GM18505 (cell line): Measurements from ENCODE around the gene DDX31.

Experiments used
- ATAC-seq: cut with Tn5 transposase; IDR thresholded peaks from one replicate; pipeline ENCODE4 v1.9.1; 2021; ENCODE audit not compliant: unreplicated experiment
- POLR2A ChIP-seq: IDR thresholded peaks from 4 replicates; pipeline ENCODE4 v1.6.1; 2011; ENCODE audit warnings: borderline replicate concordance; ENCODE audit not compliant: insufficient read depth, insufficient read length; ENCODE audit errors: extremely low read depth

Gene DDX31

DNA sequence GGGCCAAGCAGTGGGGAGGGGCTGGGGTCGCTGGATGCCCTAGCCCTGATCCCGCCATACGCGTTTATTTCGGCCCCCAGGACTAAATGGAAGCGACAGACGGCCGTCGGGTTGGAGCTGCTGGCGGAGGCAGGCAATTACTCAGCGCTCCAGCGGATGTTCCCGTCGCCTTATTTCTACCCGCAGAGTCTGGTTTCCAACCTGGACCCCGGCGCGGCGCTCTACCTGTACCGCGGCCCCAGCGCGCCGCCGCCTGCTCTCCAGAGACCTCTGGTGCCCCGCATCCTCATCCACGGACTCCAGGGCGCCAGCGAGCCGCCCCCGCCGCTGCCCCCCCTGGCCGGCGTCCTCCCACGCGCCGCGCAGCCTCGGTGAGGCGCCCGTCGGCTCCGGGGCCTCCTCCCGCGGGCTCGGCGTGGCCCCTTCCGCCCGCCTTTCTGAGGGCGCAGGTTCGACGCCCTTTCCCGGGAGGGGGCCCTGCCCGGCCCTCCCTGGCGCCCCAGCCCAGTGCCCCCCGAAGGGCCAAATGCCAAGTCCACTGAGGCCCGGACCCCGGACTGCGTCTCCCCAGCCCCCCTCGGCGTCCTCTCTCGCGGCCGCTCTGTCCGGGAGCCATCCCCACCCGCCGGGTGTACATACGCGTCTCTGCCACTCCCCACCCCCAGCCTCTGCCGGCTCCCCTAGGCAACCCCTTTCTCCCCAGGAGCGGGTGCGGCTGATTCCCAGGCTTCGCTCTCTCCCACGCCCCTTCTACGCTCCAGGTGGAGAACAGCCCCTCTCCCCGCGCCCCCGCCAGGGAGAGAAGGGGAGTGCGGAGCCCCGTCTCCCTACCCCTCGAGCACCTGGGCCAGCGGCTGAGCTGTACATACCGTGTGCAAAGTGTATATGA is 80.4 kb downstream of the DDX31 start:
- ATAC-seq: no peak

DNA sequence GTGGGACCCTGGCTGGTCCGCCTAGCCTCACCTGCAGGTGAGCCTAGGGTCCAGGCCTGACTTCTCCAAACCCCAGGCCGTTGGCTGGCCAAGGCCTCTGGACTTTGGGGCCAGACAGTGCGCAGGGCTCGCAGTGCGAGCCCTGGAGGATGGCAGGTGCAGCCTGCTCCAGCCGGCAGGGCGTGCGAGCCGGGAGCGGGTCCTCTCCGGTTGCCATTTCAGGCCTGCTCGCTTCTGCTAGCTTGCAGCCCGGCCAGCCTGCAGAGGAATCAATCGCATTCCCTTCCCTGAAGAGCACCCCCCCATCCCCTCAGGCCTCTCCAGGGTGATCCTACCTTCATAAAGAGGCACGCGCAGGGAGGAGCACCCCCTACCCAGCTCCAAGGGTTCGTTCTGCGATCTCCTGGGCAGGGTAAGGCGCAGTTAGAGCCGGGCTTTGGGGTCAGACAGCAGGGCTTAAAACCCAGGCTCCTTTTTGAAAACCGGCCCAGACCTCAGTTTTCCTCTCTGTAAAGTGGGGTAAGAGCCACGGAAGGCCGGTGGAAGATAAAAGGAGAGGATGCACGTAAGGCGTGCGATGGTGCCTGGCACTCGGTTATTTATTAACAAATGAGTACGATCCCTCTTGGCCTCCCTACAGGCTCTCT is 81.2 kb downstream of the DDX31 start:
- no peak for ATAC-seq
- no peak for TF ChIP-seq POLR2A

More for the DNA sequence above, 80.4 kb downstream of the DDX31 start:
- no peak for TF ChIP-seq POLR2A

DNA sequence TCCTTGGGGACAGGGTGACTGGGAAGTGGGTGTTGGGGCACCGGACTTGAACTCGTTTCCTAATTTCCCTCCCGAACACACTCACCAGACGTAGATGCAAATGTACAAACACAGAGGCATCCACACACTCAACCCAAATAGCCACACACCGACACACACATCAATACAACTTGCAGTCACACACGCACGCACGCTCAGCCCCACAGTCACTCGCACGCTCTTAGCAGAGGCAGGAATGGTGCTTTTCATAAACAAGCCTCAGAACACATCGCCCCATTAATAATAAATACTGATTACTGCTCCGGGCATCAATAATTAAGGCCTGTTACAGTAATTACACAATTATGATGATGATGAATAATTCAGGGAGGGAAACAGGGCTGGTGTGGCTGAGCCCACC is 81.7 kb downstream of the DDX31 start:
- no peak for ATAC-seq
- no peak for TF ChIP-seq POLR2A

DNA sequence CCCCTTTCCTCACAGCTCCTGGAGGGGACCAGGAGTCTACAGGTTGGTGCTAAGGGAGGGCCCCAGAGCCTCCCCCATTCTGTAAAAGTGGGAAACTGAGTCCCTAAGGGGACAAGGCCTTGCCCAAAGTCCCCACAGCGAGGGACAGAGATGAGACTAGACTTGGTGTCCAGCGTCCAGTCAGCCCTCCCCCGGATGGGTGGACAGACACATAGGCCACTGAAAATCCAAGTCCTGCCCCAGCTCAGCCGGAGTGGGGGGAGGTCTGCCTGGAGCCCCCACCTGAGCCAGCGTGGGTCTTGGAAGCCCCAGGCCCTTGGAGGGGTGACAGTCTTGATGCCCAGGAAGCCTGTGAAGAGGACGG is 82.2 kb downstream of the DDX31 start:
- ATAC-seq: no peak
- no peak for TF ChIP-seq POLR2A

DNA sequence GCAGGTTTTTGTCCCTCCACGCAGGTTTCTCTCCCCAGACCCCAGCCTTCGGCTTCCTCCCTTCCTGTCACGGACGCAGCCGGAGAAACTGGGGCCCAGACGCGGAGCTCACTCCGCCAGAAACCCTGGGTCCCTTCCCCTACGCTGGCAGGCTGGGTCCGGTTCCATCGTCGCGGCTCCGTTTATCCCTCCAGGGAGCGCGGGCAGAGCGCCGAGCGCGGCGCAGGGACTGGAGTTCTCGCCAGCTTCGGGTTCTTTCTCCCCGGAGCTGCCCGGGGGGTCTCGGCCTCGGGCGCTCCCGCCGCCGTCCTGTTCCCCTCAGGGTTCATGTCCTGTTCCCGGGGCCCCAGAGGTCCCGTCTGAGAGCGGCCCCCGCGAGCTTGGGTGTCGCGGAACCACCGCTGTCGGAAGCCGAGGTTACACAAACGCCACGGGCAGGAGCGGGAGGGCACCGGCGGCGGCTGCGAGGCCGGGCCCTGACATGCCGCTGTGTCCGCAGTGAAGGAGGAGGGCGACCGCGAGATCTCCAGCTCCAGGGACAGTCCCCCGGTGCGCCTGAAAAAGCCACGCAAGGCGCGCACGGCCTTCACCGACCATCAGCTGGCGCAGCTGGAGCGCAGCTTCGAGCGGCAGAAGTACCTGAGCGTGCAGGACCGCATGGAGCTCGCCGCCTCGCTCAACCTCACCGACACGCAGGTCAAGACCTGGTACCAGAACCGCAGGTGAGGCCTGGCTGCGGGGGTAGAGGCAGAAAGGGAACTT is 82.8 kb downstream of the DDX31 start:
- ATAC-seq: no peak
- TF ChIP-seq POLR2A: no peak

DNA sequence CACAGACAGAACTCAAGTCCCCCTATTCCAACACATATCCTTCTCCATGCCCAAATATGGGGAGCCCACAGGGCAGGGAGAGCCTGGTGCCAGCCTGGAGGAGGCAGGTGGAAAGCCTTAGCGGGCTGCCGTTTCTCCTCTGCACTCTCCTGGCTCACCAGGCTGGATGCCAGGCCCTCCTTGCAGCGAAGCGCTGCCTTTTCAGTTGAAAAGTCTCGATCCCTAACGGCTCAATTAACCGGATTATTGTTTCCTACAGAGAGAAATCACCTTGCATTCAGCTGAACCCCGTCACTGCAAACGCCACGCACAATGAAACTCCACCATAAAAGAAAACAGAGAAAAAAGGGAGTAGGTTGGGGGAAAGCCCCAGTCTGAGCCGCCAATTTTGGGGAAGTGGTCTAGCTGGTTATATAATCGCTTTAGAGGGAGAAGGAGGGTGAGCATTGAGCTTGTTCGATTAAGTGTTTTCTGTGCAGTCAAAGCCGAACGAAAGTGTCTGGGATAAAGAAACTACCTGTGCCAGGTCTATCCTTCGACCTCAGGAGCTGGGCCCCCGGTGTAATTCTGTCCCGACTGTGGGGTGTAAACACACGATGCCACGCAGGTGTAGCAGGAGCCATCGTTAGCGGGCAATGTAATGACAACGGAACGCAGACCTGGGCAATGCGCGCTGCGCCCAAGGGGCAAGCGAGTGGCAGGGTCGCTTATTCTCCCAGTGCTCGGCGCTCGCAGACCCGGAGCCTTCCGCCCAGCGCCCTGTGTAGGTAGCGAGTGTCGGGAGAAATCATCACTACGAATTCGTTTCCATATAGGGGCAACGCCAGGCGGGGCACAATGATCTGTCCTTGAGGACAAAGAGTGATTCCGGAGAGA is 83.6 kb downstream of the DDX31 start:
- ATAC-seq: no peak
- no peak for TF ChIP-seq POLR2A

DNA sequence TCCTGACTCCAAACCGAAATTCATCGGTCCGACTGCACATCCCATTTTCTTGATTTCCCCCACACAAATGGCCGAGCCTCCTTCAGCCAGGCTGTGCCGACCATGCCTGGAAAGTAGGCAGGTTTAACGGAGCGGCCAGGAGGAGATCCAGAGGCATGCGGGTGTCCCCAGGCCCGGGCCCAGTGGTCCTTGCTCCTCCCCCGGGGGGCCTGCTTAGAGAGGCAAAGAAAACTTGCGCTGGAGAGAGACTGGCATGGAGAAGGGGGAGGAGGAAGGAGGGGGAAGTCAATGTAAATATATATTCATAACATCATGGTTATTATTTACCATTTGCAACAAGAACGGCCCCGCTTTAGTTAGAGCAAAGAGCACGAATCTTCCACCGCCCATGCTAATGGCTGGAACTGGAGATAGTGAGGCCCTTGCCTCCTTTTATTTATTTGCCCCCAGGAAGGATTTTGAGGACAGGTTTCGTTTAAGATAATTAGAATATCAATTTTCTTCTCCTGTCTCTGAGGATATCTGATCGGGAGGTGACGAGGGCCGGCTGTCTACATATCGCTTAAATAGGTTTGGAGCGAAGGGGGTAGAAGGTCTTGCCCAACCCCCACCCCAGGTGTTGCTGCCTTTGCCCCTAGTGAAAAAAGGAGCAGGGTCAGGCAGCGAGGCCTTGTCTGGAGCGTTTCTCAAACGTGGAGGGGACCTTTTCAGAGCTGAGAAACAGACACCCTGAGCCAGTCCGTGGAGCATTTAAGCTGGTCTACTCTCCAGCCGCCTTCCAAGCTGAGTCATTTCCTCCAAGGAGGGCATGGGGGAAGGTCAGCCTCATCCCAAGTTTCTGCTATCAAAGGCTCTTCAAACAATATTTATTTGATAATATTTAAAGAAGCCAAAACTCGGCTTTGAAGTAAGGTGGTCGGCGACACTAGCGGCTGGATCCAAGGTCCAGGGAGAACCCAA is 84.9 kb downstream of the DDX31 start:
- no peak for ATAC-seq

DNA sequence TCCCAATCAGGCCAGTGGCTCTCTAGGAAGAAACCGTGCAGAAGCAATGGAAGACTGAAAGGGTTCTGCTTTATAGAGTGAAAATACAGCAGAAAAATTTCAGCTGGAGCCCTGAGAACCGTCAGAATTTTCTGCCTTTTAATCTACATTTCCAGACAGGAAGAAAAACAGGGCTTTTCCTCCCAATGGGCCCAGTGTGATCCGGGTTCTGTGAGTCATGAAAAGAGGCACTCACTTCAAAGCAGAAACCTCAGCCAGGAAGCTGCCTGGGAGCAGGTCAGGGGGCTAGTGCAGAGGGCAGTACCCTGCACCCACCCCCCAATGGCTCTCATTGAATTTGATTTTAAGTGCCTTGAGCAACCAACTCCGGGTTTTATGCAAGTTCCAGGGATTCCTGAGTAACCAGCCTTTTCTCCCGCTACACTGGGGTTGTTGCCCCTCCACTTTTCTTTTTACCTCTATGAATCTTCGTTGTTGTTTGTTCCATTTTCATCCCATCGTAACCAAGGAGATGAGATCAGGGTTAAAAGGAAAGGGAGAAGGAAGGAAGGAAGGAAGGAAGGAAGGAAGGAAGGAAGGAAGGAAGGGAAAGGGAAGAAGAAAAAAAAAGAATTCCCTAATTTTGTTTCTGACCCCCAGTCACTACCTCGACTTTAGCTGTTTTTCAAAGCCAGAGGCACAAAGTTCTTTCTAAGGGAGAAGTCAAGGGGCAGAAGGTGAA is 86.0 kb downstream of the DDX31 start:
- no peak for ATAC-seq
- TF ChIP-seq POLR2A: no peak

More for the DNA sequence above, 84.9 kb downstream of the DDX31 start:
- TF ChIP-seq POLR2A: no peak

DNA sequence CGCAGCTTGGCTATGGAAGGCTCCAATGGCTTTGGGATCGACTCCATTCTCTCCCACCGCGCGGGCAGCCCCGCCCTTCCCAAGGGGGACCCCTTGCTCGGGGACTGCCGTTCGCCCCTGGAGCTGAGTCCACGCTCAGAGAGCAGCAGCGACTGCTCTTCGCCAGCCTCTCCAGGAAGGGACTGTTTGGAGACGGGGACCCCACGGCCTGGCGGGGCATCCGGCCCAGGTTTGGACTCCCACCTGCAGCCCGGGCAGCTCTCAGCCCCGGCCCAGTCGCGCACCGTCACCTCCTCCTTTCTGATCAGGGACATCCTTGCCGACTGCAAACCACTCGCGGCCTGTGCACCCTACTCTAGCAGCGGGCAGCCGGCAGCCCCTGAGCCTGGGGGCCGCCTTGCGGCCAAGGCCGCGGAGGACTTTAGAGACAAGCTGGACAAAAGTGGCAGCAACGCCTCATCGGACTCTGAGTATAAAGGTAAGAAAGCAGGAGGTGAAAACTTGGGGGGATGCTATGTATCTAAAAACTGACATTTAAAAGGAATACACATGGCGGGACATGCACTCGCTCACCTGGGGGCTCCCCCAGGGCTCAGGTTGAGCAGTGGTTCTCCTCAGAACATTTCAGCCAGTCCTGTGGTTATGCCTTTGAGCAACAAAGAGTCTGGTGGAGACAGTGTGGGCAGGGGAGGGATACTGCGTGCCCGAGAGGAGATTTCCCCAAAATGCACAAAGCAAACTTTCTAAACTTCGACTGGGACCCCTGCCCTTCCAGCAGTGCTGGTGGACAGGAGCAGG is 86.8 kb downstream of the DDX31 start:
- TF ChIP-seq POLR2A: no peak
- ATAC-seq: no peak

DNA sequence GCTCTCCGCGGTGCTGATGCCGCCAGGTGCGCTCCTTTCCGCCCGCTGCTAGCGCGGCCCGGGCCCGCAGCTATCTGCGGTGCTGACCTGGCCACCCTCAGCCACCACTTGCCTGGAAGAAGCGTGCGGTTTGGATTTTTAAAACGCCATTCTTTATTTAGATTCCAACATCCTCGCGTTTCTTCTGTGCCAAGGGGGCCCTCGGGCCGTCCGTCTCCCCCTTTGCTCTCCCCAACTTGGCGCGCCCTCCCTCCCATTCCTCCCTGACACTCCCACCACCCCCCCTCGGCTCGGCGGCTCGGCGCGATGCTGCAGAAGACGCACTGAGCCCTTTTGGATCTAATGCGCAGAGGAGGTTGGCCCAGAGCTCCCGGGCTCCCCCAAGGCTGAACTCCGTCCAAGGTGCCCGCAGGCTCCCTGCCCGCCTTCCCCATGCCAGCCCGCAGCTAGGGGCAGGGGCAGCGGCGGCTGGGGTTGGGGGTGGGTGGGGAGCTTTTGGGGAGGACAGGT is 87.5 kb downstream of the DDX31 start, which contains the start of gene BARHL1:
Gene BARHL1 (plus strand): TSS at position 331 of the 510 bp plus-strand sequence. CDS start 192 bp downstream, outside the sequence.
- ATAC-seq: no peak
- no peak for TF ChIP-seq POLR2A
